MM.1S (cell line): ENCODE data around the gene S1PR2.

ENCODE experiments used
- CTCF ChIP-seq: fragments of 300-600 bp; sonication (generic); IDR thresholded peaks from 2 replicates; pipeline ENCODE4 v1.5.1; 2016; ENCODE audit warnings: antibody characterized with exemption, low read length, mixed read lengths
- EZH2 ChIP-seq: fragments of 300-600 bp; sonication (generic); optimal IDR thresholded peaks from 2 replicates; pipeline ENCODE3; 2017; ENCODE audit warnings: low read depth, mild to moderate bottlenecking, antibody characterized with exemption, low read length, mixed read lengths
- EZH2phosphoT487 ChIP-seq: fragments of 300-600 bp; sonication (generic); IDR thresholded peaks from 2 replicates; pipeline ENCODE4 v1.6.1; 2018; ENCODE audit warnings: antibody characterized with exemption, low read length

- TF ChIP-seq CTCF (no peak), EZH2 (no peak), EZH2phosphoT487 (no peak)
Observed at GRCh38 chr19:10203686-10204085, 27.4 kb downstream of the S1PR2 start.
